Fibroblast of skin of left quadriceps (primary cell): ENCODE data around the gene FOXO3B.
"Not testable (repeated sequence)": the region's sequence is repeated elsewhere in the genome, so short reads cannot be mapped to it uniquely, and the experiment has no call there.

ENCODE experiments used
- DNase-seq, 2 experiments: peaks; one replicate each; pipeline ENCODE4 v3.0.0-alpha.2; 2013; ENCODE audit warnings: low read depth in 2 of 2

Gene FOXO3B

DNA sequence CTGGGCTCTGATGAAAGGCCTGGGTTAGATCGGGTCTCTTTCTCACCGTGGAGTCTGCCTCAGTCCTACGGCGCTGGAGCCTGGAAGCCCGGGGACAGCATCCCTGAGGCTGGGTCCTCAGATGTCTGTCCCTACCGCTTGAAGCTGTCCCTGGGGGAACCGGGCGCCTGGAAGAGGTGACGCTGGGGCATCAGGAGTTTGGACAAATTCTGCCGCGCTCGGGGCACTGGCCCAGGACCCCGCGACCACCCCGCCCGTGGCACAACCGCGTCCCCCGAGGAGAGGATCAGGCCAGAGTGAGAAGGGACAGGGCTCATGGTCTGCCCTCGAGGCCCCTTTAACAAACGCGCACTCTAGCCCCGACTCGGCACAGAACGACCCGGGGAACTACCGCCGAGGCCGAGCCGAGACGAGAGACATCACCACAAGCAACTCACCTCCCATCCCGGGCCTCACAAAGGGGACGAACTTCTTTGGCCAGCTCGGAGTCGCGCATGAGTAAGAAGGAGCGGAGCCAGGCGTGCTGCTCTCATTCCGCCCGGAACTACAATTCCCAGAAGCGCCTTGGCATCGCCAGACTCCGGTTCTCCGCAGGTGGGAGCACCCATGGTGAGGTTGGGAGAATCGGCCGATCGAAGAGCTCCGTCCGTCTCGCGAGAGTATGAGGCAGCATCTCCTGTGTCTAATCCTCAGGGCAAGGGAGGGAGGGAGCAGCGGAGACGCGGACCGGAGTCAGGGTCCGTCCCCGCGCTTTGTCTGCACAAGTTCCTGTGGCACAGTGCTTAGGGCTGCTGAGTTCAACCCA lies at the start of gene FOXO3B:
Gene FOXO3B, minus strand, starts transcription at position 548 of the 805 bp plus-strand sequence. CDS start 663 bp downstream, outside the sequence.
- DNase-seq: peak; percentile 92

DNA sequence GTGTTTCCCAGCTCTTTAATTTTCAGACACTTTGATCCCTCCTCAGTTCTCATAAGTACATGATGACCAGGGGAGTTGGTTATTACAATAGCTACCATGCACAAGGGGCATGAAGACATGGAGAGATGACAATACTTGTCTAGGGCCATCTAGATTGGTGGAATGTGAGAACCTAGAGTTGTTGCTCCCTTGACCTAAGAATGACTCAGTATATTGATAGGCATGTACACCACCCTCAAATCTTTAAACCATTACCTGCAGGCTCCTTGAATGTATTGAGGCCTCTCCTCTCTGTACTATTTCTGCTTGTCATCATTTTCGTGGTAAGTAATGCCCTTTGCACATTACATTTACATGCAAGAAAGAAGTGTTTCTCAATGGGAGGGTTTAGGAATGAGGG lies 41.4 kb upstream of the FOXO3B start:
- DNase-seq: not testable (repeated sequence)

DNA sequence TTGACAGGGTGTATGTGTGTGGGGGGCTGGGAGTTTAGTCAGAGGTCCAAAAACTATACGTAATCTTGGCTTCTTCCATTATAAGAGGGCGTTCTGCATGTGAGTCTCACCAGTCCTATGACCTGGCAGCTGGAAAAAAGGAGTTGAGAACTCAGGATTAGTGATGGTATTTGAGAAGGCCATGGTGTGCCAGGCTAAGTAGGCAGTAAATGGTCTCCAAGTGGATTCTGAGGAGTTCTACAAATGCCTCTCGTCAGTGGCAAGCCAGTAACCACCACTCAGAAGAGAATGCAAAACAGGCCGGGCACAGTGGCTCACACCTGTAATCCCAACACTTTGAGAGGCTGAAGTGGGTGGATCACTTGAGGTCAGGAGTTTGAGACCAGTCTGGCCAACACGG lies 40.5 kb upstream of the FOXO3B start:
- DNase-seq: not testable (repeated sequence)

DNA sequence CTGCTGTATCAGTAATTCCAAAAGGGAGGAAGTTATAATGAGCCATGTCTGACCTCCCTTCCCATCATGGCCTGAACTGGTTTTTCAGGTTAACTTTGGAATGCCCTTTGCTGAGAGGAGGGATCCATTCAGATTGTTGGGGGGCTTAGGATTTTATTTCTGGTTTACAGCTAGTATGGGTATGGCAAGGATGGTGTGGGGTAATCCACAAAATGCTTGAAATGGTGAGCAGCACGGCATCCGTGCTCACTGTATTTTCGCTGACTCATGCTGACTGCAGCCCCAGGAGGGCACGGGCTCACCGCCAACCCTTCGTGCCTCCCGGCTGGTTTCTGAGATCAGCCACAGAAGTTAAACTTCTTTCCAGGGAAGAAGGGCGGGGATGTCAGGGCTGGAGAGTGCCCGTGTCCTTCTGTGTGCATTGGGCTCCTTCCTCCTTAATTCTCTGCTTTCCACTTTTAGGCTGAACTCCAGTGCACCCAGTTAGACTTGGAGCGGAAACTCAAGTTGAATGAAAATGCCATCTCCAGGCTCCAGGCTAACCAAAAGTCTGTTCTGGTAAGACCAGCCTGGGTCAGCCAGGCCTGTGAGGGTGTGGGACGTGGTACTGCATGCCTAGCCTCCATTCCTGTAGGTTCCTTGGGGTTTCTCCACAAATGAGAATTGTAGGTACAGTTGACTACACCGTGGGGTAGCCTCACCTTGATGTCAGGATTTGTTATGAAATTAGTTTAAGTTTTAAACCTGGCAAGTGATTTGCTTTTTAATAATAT lies 39.8 kb upstream of the FOXO3B start:
- DNase-seq: not testable (repeated sequence)

DNA sequence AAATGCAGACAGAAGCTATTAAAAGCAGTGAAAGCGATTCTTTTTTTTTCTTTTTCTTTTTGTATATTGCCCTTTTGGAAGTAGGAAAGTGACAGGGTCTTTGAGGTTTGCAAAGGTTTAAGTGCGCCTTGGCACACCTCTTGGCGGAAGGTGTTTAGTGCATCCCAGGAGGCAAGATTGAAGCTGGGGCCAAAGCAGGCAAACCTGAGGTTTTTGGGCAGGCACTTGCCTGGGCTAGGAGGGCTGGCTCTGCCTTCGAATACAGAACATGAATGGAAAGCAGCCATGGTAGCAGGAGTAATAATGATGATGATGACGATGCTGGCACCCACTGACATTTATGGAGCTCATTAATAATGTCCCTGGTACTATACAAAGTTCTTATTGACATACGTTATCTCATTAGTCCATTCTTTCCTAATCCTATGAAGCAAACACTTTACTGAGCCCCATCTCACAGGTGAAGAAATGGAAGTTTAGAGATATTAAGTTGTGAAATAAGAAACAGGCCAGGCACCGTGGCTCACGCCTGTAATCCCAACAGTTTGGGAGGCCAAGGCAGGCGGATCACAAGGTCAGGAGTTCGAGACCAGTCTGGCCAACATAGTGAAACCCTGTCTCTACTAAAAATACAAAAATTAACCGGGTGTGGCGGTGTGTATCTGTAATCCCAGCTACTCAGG lies 37.5 kb upstream of the FOXO3B start:
- DNase-seq: not testable (repeated sequence)

DNA sequence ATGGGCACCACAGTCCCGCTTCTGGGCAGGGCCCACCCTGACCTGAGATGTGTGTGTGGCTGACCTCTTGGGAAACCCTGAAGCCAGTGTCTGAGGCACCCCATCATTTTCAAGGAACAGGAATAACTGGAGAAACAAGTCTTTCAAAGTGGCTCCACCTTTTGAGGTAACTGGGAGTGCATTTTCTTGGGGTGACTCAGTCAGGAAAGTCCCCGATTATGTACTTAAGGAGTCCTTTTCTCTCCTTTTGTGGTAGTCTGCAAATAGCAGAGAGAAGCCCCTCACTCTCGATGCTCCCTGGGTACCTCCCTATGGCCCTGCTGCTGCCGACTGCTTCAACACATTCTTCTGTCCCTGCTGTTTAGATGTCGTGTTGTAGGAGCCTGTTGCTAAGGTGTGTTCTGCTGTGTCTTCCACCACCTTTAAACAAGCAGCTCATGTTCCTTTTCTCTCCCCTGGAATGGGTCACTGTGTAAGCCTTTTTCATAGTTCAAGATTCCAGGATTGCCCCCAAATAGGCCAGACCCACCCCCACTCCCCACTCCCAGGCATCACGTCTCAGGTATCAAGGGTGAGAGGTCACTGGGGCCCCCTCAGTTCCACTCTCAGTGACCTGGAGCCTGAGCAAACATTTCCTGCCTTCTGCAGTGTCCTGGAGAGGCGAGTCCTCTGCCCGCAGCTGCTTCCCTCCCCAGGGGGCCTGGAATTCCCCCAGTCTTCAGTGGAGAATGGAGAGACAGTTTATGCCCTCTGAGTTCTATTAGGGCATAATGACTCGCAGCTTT lies 36.7 kb upstream of the FOXO3B start:
- not testable (repeated sequence) for DNase-seq

DNA sequence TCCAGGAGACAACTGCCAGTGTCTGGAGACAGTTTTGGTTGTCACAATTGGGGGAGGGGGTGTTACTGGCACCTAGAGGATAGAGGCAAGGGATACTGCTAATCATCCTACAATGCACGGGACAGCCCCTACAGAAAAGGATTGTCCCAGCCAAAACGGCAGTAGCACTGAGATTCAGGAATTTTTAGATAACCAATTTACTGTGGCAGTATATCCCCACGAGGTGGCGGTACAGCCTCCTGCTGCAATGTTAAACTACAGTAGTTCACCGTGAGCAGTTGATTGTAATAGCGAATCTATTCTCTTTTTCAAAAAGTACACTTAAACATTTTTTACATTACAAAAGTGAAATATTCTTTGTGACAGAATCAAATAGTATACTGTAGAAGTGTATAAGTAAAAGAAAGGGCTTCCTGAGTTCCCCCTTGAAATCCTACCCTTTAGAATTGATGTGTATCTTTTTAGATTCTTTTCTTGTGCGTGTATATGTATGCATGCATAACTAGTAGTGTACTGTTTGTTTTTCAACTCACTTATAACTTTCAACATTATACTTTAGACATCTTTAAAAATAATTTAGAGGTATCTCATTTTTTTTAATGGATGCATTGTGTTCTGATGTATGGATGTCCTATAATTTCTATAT lies 30.4 kb upstream of the FOXO3B start:
- peak; percentile 7 to 15 for DNase-seq

DNA sequence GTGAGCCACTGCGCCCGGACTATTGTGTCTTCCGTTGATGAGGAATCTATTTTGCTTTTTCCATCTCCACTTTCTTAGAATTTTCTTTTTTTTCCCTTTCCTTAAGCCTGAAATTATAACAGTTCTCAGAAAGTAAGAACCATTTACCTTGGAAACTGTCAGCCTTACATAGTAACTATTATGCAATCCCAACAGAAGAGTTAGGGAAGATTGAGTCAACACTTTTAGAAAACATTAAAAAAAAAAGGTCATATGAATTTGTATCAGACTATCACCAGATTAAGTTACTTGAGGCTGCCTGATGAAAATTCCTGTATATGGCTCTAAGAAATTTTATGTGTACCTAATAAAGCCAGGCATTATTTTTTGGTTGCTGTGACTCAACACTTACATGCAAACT lies 26.1 kb upstream of the FOXO3B start:
- not testable (repeated sequence) for DNase-seq

DNA sequence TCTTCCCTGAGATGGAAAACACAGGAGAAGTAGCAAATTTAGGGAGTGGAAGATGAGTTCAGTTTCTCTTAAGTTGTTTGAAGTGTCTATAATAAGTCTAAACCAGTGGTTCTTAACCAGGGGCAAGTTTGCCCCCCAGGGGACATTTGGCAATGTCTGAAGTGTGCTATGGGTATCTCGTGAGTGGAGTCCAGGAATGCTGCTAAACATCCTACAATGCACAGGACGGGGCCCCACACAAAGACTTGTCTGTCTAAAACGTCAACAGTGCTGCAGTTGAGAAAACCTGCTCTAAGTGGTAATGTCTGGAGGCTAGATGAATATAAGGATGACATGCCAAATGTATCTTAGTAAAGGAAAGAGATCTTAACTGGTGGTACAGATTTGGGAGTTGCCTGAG lies 23.8 kb upstream of the FOXO3B start:
- not testable (repeated sequence) for DNase-seq

DNA sequence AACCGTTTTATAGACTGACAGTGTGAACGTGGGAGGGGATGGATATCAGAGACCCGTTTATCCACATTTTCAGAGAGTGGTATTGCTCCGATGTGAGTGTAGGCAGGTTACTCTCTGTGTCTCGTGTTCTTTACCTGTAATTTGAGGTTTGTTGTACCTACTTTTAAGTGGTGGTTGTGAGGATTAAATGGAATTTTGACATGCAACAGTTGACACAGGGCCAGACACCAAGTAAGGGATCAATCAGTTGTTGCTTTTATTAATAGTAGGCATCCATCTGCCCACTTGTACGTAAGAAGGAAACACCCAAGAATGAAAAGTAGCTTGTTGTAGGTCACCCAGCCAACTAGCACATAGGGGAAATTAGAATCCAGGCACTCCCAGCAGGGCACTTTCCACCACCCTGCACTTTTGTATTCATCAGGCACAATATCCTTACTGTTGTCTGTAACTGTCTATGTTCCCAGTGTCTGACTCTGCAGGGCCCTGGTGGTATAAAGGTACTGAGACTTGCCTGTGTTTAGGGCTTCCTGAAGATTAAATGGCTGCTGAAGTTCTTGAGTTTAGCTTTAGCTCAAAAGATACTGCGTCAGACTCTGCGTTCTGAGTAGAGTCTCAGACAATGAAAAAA lies 16.5 kb upstream of the FOXO3B start:
- DNase-seq: not testable (repeated sequence)

DNA sequence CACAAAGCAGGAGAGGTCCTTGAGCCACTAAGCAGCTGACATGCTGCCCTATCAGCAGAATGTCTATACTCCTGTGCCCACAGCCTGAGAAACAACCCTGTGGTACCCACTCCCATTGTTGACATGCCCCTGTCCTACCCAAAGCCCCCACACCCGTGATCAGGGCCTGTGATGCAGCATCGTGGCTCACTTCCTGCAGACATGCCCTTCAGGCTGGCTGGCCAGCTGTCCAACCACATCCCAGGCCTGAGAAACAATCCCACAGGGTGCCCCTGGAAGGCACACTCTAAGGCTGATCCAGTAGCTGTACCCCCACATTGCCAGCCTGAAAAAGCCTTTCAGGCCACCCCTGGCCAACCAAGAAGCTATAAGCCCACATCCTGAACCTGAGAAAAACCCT lies 13.0 kb upstream of the FOXO3B start:
- not testable (repeated sequence) for DNase-seq

DNA sequence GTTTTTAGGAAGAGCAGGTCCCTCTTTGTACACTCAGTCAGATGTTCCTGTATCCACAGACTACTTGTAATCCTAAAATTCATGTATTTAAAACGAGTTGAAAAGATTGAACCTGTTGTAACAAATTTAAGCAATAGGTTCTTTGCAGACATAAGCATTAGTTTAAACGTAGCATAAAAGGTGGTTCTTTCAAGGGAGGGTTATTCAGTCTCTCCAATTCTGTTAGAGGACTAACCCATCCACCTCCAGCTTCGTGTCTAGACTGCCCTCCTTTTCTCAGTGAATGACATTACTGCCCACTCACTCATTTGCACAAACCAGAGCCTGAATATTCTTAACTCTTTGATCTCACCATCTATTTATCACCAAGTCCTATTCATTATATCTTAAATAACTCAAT lies 554 bp upstream of the FOXO3B start:
- DNase-seq: not testable (repeated sequence)

DNA sequence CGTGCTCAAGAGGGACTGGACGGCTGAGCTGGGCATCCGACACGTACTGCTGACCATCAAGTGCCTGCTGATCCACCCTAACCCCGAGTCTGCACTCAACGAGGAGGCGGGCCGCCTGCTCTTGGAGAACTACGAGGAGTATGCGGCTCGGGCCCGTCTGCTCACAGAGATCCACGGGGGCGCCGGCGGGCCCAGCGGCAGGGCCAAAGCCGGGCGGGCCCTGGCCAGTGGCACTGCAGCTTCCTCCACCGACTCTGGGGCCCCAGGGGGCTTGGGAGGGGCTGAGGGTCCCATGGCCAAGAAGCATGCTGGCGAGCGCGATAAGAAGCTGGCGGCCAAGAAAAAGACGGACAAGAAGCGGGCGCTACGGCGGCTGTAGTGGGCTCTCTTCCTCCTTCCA lies 4.7 kb downstream of the FOXO3B start:
- not testable (repeated sequence) for DNase-seq

DNA sequence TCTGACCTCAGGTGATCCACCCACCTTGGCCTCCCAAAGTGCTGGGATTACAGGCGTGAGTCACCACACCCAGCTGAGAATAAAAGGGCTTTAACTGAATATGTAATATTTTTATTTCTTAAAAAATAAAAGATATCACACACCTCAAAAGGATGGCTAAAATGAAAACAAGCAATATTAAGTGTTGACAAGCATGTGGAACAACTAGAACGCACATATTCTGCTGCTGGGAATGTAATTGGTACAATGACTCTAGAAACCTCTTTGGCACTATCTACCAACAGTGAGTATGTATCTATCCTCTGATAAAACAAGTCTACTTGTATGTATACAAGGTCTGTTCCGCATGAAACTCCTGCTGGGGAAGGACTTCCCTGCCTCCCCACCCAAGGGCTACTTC lies 5.2 kb downstream of the FOXO3B start:
- not testable (repeated sequence) for DNase-seq

DNA sequence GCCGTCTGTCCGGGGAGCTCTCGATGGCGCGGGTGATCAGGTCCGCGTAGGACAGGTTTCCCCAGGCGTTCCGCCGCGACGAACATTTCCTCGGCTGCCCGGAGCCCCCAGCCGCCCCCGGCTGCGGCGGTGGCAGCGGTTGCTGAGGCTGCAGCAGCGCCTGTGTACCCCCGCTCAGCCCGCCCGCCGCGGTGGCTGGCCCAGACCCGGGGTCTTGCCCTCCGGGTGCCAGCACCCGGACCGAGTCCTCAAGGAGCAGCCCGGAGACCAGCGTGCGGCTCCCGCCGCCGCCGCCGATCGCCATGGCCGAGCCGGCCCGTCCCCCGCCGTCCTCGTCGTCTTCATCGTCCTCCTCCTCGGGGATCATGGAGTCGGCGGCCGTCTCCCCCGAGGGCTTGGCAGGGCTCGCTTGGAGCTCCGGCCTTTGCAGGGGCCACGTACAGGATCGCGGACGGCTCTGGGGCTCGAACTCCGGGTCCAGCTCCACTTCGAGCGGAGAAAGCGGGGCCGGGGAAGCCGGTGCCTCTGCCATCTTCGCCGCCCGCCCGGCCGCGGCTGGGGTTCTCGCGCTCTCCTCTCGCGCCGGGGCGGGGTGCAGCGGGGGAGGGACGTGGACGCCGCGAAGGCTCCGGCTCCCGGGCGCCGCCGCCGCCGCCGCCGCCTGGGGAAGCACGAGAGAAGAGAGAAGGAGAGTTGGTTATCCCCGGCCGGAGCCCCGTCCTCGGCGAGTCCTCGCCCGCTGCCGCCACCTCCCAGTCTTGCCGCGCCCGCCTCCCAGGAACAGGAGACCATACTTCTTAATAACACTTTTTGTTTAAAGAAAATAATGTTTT lies 9.5 kb downstream of the FOXO3B start:
- DNase-seq: not testable (repeated sequence)

DNA sequence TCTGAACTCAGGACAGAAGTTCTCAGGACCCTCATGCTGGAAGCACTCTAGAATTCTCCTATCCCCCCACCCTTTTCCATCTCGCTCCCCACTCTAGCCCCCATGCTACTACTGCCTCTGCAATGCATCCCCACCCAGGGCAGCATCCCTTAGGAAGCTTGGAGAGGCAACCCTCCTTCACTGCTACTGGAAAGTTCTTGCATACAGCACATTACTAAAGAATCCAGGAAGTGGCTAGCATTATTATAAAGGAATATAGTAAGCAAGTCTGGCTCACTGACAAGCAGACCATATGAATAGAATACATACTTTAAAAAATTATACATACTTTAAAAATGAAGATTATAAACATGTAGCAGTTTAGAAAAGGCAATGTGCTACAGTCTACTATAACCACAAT lies 13.5 kb downstream of the FOXO3B start:
- DNase-seq: not testable (repeated sequence)

DNA sequence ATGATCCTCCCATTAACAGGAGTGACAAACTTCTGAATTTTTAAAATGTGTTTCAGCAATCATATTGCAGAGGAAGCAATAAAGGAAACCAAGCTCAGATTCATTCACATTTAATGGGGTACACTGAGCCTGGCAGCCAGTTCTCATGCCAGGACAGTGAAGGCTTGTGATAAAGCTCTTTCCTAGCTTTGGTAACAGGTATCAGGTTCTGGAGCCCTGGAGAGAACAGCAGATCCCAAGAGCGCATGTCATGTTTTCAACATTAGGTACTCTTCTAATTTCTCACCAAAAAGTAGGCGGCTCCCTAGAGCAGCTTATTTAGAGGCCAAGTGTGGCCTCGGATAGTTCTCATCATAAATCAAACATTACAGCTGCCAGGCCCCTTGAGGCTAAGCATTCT lies 14.6 kb downstream of the FOXO3B start:
- DNase-seq: not testable (repeated sequence)

DNA sequence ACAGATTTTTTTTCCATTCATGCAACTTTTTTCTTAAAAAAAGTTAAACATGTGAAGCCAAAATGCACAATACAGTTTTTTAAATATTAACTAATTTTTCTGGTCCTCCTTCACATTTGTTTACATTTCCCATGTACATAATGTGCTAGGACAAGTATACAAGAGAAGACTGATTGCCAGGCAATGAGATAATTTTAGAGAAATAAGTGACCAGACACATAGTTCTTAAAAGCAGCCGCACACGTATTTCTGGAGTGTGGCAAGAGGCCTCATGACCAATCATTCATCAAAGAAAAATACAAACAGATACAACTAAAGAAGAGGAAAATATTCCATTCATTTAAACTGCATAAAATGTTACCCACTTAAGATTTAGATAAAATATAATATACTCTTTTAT lies 15.8 kb downstream of the FOXO3B start:
- DNase-seq: not testable (repeated sequence)

DNA sequence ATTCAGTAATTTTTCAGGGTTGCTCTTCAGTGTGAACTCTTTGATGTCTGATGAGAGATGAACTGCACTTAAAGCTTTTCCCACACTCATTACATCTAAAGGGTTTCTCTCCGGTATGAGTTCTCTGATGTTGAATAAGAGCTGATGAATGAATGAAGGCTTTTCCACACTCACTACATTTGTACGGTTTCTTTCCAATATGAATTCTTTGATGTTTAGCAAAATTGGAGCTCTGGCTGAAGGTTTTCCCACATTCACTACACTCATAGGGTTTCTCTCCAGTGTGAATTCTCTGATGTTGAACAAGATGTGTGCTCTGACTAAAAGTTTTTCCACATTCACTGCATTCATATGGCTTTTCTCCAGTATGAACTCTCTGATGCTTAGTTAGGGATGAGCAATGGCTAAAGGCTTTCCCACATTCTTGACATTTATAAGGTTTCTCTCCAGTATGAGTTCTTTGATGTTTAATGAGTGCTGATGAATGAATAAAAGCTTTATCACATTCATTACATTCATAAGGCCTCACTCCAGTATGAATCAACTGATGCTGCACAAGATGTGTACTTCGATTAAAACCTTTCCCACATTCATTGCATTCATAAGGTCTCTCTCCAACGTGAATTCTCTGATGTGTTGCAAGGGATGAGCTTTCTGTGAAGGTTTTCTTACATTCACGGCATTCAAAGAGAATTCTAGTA lies 20.0 kb downstream of the FOXO3B start:
- DNase-seq: not testable (repeated sequence)
